ENCODE data around the gene MKLN1.

Gene MKLN1

DNA sequence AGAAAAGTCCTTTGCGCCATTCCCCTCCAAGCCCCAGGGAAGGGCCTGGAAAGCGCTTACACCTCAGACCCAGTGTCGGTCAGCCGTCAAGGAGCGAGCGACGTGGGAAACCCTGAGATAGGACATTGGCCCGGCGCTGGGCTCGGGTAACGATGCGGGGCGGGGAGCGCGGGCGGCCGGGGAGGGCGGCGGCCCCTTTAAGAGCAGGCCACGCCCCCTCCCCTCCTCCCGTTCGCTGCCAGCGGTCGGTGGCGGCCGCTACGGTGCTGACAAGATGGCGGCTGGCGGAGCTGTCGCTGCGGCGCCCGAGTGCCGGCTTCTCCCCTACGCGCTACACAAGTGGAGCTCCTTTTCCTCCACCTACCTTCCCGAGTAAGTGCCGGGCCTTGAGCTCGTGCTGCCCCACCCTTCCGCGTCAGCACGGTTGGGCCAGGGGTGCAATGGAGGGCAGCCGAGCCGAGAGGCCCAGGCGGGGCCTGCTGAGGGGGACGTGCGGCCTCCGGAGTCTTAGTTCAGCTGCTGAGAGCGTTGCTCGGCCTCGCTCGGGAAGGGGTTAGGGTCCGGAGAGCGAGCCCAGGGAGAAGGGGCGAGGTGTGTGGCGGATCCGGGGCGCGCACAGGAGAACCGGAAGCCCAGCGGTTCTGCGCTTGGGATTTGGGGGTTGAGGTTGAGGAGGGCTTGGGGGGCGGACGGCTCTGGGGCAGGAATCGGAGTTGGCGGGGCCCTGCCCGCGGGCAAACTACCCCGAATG, at the start of gene MKLN1:
TSS of gene MKLN1 (plus strand) at position 251 of the 751 bp plus-strand sequence. CDS start at position 275, 24 bp downstream.
- peak; percentile 71 to 87 for DNase-seq (ENCODE audit: low read depth in 1 of 2, low spot score in 1 of 2)
- in situ Hi-C loops (cut with HindIII; ENCODE audit: low pct_unique_long_range_greater_than_20kb, low sequenced_read_pairs) = no loop called here
- no peak for TF ChIP-seq JUND (IDR thresholded peaks at IDR 0.05; ENCODE audit: low read depth)

- no peak for TF ChIP-seq JUND (IDR thresholded peaks at IDR 0.05; ENCODE audit: low read depth)
- no peak for DNase-seq (ENCODE audit: low read depth in 1 of 2, low spot score in 1 of 2)
- in situ Hi-C loops (cut with HindIII; ENCODE audit: low pct_unique_long_range_greater_than_20kb, low sequenced_read_pairs) = no loop called here
Observed at GRCh38 chr7:131279044-131279443, 48.6 kb upstream of the MKLN1 start.

DNA sequence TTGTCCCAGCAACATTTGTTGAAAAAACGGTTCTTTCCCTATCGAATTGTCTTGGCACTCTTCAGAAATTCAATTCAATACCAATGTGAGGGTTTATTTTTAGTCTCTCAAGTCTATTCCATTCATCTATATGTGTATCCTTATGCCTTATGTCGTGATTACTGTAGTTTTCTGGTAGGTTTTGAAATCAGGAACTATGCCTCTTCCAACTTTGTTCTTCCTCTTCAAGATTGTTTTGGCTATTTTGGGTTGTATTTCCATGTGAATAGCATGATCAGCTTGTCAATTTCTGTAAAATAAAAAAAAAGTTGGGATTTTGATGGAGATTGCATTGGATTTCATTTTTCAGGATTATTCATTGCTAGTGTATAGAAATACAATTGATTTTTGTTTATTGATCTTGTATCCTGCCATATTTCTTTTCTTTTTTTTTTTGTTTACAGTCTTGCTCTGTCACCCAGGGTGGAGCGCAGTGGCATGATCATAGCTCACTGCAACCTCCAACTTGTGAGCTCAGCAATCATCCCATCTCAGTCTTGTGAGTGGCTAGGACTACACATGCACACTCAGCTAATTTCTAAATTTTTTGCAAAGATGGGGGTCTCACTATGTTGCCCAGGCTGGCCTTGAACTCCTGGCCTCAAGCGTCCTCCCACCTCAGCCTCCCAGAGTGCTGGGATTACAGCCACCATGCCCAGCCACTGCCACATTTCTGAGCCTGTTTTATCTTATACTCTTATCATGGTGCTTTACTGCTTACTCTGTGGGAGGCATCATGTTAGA, 46.2 kb upstream of the MKLN1 start:
- no peak for DNase-seq (ENCODE audit: low read depth in 1 of 2, low spot score in 1 of 2)
- in situ Hi-C loops (cut with HindIII; ENCODE audit: low pct_unique_long_range_greater_than_20kb, low sequenced_read_pairs) = no loop called here
- TF ChIP-seq JUND (IDR thresholded peaks at IDR 0.05; ENCODE audit: low read depth) = no peak

GRCh38 chr7:131284702-131285419, 42.8 kb upstream of the MKLN1 start:
- TF ChIP-seq JUND (IDR thresholded peaks at IDR 0.05; ENCODE audit: low read depth) = no peak
- in situ Hi-C loops (cut with HindIII; ENCODE audit: low pct_unique_long_range_greater_than_20kb, low sequenced_read_pairs) = no loop called here
- peak; percentile 13 to 45 for DNase-seq (ENCODE audit: low read depth in 1 of 2, low spot score in 1 of 2)

GRCh38 chr7:131285556-131285955, 42.1 kb upstream of the MKLN1 start:
- no peak for TF ChIP-seq JUND (IDR thresholded peaks at IDR 0.05; ENCODE audit: low read depth)
- in situ Hi-C loops (cut with HindIII; ENCODE audit: low pct_unique_long_range_greater_than_20kb, low sequenced_read_pairs) = no loop called here
- DNase-seq (ENCODE audit: low read depth in 1 of 2, low spot score in 1 of 2) = no peak

DNA sequence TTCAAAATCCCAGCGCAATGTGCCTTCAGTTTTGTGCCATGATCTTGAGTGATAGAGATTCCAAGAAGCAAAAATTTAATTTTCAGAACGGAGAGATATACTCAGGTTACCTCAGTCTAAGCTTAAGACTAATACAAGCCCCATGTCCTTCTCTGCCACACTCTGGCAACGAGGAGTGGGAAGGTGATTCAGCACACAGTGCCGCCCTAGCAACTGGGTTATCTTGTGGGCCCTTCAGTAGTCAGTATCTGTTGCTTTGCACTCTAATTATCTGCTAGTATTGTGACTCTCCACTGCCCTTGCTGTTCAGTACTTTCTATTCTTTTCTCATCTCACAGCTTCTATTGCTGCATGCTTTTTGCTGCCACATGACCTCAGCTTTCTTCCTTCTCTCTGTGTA, 39.2 kb upstream of the MKLN1 start:
- in situ Hi-C loops (cut with HindIII; ENCODE audit: low pct_unique_long_range_greater_than_20kb, low sequenced_read_pairs) = no loop called here
- no peak for TF ChIP-seq JUND (IDR thresholded peaks at IDR 0.05; ENCODE audit: low read depth)
- DNase-seq (ENCODE audit: low read depth in 1 of 2, low spot score in 1 of 2) = no peak

DNA sequence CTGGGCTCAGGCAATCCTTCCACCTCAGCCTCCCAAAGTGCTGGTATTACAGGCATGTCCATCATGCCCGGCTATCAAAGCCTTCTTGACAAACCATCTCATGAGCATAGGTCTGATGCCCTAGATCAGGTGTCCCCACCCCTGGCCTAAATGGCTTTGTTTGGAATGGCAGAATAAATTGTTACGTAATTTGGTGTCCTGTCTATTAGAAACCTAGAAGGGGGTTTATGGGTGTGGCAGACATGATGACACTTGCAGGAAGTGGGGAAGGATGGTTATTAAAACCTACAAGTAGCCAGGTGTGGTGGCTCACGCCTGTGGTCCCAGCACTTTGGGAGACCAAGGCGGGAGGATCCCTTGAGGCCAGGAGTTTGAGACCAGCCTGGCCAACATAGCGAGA, 38.6 kb upstream of the MKLN1 start:
- in situ Hi-C loops (cut with HindIII; ENCODE audit: low pct_unique_long_range_greater_than_20kb, low sequenced_read_pairs) = no loop called here

GRCh38 chr7:131292141-131292905, 35.4 kb upstream of the MKLN1 start:
- TF ChIP-seq JUND (IDR thresholded peaks at IDR 0.05; ENCODE audit: low read depth) = no peak
- in situ Hi-C loops (cut with HindIII; ENCODE audit: low pct_unique_long_range_greater_than_20kb, low sequenced_read_pairs) = no loop called here
- DNase-seq (ENCODE audit: low read depth in 1 of 2, low spot score in 1 of 2) = no peak

More for the DNA sequence above, 38.6 kb upstream of the MKLN1 start:
- TF ChIP-seq JUND (IDR thresholded peaks at IDR 0.05; ENCODE audit: low read depth) = no peak
- DNase-seq (ENCODE audit: low read depth in 1 of 2, low spot score in 1 of 2) = no peak

- DNase-seq (ENCODE audit: low read depth in 1 of 2, low spot score in 1 of 2) = no peak
- in situ Hi-C loops (cut with HindIII; ENCODE audit: low pct_unique_long_range_greater_than_20kb, low sequenced_read_pairs) = no loop called here
- TF ChIP-seq JUND (IDR thresholded peaks at IDR 0.05; ENCODE audit: low read depth) = no peak
Observed at GRCh38 chr7:131293018-131293417, 34.7 kb upstream of the MKLN1 start.

- in situ Hi-C loops (cut with HindIII; ENCODE audit: low pct_unique_long_range_greater_than_20kb, low sequenced_read_pairs) = no loop called here
- no peak for DNase-seq (ENCODE audit: low read depth in 1 of 2, low spot score in 1 of 2)
- TF ChIP-seq JUND (IDR thresholded peaks at IDR 0.05; ENCODE audit: low read depth) = no peak
Observed at GRCh38 chr7:131294553-131294952, 33.1 kb upstream of the MKLN1 start.

DNA sequence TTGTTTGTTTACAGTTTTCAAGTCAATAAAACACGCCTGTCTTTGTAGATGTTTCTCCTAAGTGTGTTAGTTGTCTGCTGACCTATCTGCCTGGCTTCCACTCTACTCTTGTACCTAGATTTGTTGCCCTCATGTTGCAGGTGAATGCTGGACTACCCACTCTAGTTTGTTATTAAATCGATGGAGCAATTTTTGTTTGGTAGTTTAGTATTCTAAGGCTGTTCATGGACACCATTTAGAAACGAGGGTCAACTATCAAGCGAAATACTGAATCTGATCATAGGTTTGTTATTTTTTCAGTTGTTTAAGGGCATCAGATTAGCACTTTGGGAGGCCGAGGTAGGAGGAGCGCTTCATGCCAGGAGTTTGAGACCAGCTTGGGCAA, 29.1 kb upstream of the MKLN1 start:
- no peak for TF ChIP-seq JUND (IDR thresholded peaks at IDR 0.05; ENCODE audit: low read depth)
- no peak for DNase-seq (ENCODE audit: low read depth in 1 of 2, low spot score in 1 of 2)
- in situ Hi-C loops (cut with HindIII; ENCODE audit: low pct_unique_long_range_greater_than_20kb, low sequenced_read_pairs) = no loop called here

GRCh38 chr7:131299074-131299473, 28.6 kb upstream of the MKLN1 start:
- in situ Hi-C loops (cut with HindIII; ENCODE audit: low pct_unique_long_range_greater_than_20kb, low sequenced_read_pairs) = no loop called here
- no peak for TF ChIP-seq JUND (IDR thresholded peaks at IDR 0.05; ENCODE audit: low read depth)

More at GRCh38 chr7:131299074-131299473, 28.6 kb upstream of the MKLN1 start:
- no peak for DNase-seq (ENCODE audit: low read depth in 1 of 2, low spot score in 1 of 2)
